SU-DHL-6 (cell line): ENCODE measurements around the gene ACOT6.
A peak's percentile ranks its signal among the peaks of the same experiment; 100 is the strongest.

Source experiments
- H2AFZ ChIP-seq: fragments of 200-600 bp; sonication (generic); 2 replicates; pipeline ENCODE4 v1.6.1; 2014; ENCODE audit warnings: low read depth, mild to moderate bottlenecking, moderate library complexity, mixed read lengths, antibody characterized with exemption, low read length; ENCODE audit not compliant: severe bottlenecking
- H3F3A ChIP-seq: fragments of 200-600 bp; shearing (Covaris generic); 2 replicates; pipeline ENCODE4 v1.6.0; 2016; ENCODE audit warnings: antibody characterized with exemption, mild to moderate bottlenecking; ENCODE audit not compliant: insufficient read depth
- H3K27ac ChIP-seq: fragments of 200-600 bp; sonication (generic); 2 replicates; pipeline ENCODE4 v1.5.1; 2016; ENCODE audit warnings: low read depth, mild to moderate bottlenecking, low read length, moderate library complexity, mixed read lengths
- H3K27me3 ChIP-seq: fragments of 200-600 bp; sonication (generic), shearing (Covaris generic); 2 replicates; pipeline ENCODE4 v1.6.0; 2014; ENCODE audit warnings: mild to moderate bottlenecking, low read length
- H3K36me3 ChIP-seq: fragments of 200-600 bp; sonication (generic); 2 replicates; pipeline ENCODE4 v1.6.1; 2014; ENCODE audit warnings: mild to moderate bottlenecking, low read length, mixed read lengths
- H3K4me2 ChIP-seq: fragments of 300-600, 200-600 bp; shearing (Covaris generic), sonication (generic); 2 replicates; pipeline ENCODE4 v1.6.0; 2014; ENCODE audit warnings: low read length, low read depth, mild to moderate bottlenecking; ENCODE audit not compliant: poor library complexity, severe bottlenecking
- H3K4me3 ChIP-seq: fragments of 200-600 bp; sonication (generic); 2 replicates; pipeline ENCODE4 v1.5.1; 2014; ENCODE audit warnings: antibody characterized with exemption, low read length, mild to moderate bottlenecking, mixed read lengths; ENCODE audit not compliant: insufficient read depth, poor library complexity, severe bottlenecking
- H3K79me2 ChIP-seq: fragments of 200-600 bp; sonication (generic); 2 replicates; pipeline ENCODE4 v1.6.1; 2014; ENCODE audit warnings: mild to moderate bottlenecking, low read length, moderate library complexity; ENCODE audit not compliant: insufficient read depth
- H3K9ac ChIP-seq: fragments of 200-600 bp; sonication (generic); 2 replicates; pipeline ENCODE4 v1.7.0; 2014; ENCODE audit warnings: mild to moderate bottlenecking, low read length
- H3K9me2 ChIP-seq: fragments of 200-600 bp; sonication (generic); replicated peaks from 2 replicates; pipeline ENCODE4 v1.6.1; 2014; ENCODE audit warnings: low read length; ENCODE audit not compliant: insufficient read depth
- H3K9me3 ChIP-seq: fragments of 200-600 bp; sonication (generic); 2 replicates; pipeline ENCODE4 v1.6.1; 2014; ENCODE audit warnings: low read length, mixed read lengths; ENCODE audit not compliant: insufficient read depth
- H4K20me1 ChIP-seq: fragments of 200-600 bp; sonication (generic); 2 replicates; pipeline ENCODE4 v1.6.1; 2014; ENCODE audit warnings: low read depth, mild to moderate bottlenecking, antibody characterized with exemption, low read length, moderate library complexity, mixed read lengths
- EZH2phosphoT487 ChIP-seq: fragments of 200-600 bp; sonication (generic), shearing (Covaris generic); conservative IDR thresholded peaks from 2 replicates; pipeline ENCODE4 v1.6.1; 2018; ENCODE audit warnings: mild to moderate bottlenecking, antibody characterized with exemption, low read length, moderate library complexity, mixed read lengths
- TF ChIP-seq, protein P1 (sequence below): fragments of 200-600 bp; sonication (generic); IDR thresholded peaks from one replicate; pipeline ENCODE4 v1.5.1; 2017; ENCODE audit warnings: antibody characterized with exemption, mild to moderate bottlenecking, low read length, moderate library complexity; ENCODE audit not compliant: insufficient read depth, poor library complexity, severe bottlenecking

Gene ACOT6

DNA sequence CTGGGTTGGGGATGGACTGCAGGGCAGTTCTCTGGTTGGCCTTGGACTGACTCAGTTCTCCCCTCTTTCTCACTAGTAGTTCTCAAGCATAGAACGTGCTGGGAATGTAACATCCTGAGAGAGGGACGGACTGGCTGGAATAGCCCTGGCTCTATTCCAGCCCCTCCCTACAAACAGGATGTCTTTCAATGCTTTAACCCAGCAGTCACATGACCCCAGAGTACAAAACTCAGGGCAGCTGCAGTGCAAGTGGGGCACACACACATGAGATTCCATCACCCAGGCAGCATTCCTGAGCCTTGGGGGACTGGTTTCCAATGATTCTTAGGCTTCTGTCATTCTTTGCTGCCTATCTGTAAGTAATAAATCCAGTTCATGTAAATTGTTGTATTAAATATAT is 1.6 kb upstream of the ACOT6 start:
- H3K4me2 ChIP-seq: no peak overlapping the region
- no peak overlapping the region for H2AFZ ChIP-seq
- H3K36me3 ChIP-seq: no peaks in the 10 kb centered on the region
- no peaks in the 10 kb centered on the region for H3K27me3 ChIP-seq
- TF ChIP-seq, protein P1, sequence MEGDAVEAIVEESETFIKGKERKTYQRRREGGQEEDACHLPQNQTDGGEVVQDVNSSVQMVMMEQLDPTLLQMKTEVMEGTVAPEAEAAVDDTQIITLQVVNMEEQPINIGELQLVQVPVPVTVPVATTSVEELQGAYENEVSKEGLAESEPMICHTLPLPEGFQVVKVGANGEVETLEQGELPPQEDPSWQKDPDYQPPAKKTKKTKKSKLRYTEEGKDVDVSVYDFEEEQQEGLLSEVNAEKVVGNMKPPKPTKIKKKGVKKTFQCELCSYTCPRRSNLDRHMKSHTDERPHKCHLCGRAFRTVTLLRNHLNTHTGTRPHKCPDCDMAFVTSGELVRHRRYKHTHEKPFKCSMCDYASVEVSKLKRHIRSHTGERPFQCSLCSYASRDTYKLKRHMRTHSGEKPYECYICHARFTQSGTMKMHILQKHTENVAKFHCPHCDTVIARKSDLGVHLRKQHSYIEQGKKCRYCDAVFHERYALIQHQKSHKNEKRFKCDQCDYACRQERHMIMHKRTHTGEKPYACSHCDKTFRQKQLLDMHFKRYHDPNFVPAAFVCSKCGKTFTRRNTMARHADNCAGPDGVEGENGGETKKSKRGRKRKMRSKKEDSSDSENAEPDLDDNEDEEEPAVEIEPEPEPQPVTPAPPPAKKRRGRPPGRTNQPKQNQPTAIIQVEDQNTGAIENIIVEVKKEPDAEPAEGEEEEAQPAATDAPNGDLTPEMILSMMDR: no peak
- TF ChIP-seq EZH2phosphoT487: no peak
- H3K79me2 ChIP-seq: no peaks in the 10 kb centered on the region
- no peaks in the 10 kb centered on the region for H3K9me2 ChIP-seq
- H3K4me3 ChIP-seq: no peak overlapping the region
- H3F3A ChIP-seq: no peaks in the 10 kb centered on the region
- H3K9me3 ChIP-seq: no peaks in the 10 kb centered on the region
- H3K9ac ChIP-seq: no peak overlapping the region
- no peak overlapping the region for H3K27ac ChIP-seq
- H4K20me1 ChIP-seq: no peaks in the 10 kb centered on the region

DNA sequence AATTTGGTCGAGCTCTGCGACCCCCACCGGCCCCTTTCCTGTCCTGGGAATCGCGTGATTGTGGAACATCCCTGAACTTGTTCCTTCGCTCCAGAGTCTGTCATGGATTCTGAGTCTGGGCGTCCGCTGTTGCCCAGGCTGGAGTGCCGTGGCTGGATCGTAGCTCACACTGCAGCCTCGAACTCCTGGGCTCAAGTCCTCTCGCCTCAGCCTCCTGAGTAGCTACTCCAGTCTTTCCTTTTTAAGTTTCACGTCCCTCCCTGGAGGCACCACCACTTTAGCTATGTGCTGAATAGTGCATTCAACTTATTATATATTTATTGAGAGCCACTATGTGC is 698 bp downstream of the ACOT6 start:
- H3K36me3 ChIP-seq: no peaks in the 10 kb centered on the region
- peak overlapping the region; percentile 66 for H2AFZ ChIP-seq
- H3F3A ChIP-seq: no peaks in the 10 kb centered on the region
- no peaks in the 10 kb centered on the region for H3K27me3 ChIP-seq
- H4K20me1 ChIP-seq: no peaks in the 10 kb centered on the region
- H3K4me3 ChIP-seq: peak overlapping the region; percentile 46
- H3K27ac ChIP-seq: no peak overlapping the region
- no peaks in the 10 kb centered on the region for H3K9me2 ChIP-seq
- TF ChIP-seq, protein P1: no peak
- TF ChIP-seq EZH2phosphoT487: no peak
- H3K9me3 ChIP-seq: no peaks in the 10 kb centered on the region
- H3K79me2 ChIP-seq: no peaks in the 10 kb centered on the region
- H3K9ac ChIP-seq: peak overlapping the region; percentile 35; the same call in 1 of the 2 replicates
- peak overlapping the region; percentile 49 for H3K4me2 ChIP-seq

DNA sequence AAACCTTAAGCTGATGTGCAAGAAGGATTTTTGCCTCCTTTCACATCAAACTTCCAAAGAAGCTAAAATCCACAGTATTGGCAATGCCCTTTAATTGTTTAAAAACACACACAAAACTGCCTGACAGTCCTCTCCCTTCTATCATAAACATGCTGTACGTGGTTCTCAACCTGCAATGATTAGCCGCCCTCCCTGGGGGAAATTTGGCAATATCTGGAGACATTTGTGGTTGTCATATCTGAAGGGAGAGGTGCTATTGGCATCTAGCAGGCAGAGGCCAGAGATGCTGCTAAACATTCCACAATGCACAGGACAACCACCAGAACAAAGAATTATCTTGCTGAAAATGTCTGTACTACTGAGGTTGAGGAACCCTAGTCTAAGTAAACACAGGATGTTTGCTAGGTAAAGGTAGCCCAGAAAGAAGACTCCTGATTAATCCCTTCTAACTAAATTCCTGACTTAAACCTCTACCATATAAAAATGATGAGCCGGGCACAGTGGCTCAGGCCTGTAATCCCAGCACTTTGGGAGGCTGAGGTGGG is 1.2 kb downstream of the ACOT6 start:
- Histone ChIP-seq H4K20me1 (no peaks in the 10 kb centered on the region), H3F3A (no peaks in the 10 kb centered on the region), H3K9ac (no peak overlapping the region), H3K36me3 (no peaks in the 10 kb centered on the region), H3K9me2 (no peaks in the 10 kb centered on the region), H3K27ac (no peak overlapping the region), H3K4me2 (no peak overlapping the region), H2AFZ (no peak overlapping the region), H3K27me3 (no peaks in the 10 kb centered on the region), H3K4me3 (no peak overlapping the region), H3K9me3 (no peaks in the 10 kb centered on the region), H3K79me2 (no peaks in the 10 kb centered on the region)
- TF ChIP-seq EZH2phosphoT487: no peak
- TF ChIP-seq, protein P1: no peak

DNA sequence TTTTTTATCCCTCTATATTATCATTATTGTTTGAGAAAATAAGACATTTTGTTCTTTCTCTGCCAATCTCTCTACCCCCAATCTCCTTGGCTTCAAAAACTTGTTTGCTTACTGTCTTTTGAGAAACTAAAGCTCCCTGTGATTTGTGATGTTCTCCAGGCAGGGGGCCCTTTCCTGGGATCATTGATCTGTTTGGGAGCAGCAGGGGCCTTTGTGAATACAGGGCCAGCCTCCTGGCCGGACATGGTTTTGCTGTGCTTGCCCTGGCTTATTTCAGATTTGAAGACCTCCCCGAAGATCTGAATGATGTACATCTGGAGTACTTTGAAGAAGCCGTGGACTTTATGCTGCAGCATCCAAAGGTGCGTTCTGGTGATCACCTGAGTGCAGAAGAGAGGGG is 4.5 kb downstream of the ACOT6 start:
- H3K79me2 ChIP-seq: no peaks in the 10 kb centered on the region
- no peaks in the 10 kb centered on the region for H3F3A ChIP-seq
- H3K36me3 ChIP-seq: no peaks in the 10 kb centered on the region
- H3K9me2 ChIP-seq: no peaks in the 10 kb centered on the region
- H3K27me3 ChIP-seq: no peaks in the 10 kb centered on the region
- H3K9ac ChIP-seq: no peak overlapping the region
- no peaks in the 10 kb centered on the region for H3K9me3 ChIP-seq
- no peaks in the 10 kb centered on the region for H4K20me1 ChIP-seq
- TF ChIP-seq EZH2phosphoT487: no peak
- TF ChIP-seq, protein P1: no peak
- H3K27ac ChIP-seq: no peak overlapping the region
- no peak overlapping the region for H3K4me2 ChIP-seq
- no peak overlapping the region for H3K4me3 ChIP-seq
- H2AFZ ChIP-seq: no peak overlapping the region
